WTC11 (cell line): Measurements from ENCODE around the gene SLC6A5. TPM values are rescaled to one million over a fixed set of nuclear protein-coding genes. Genes with fewer than 3 reads are reported as not detected.

Source experiments
- ATAC-seq: fragments of 200-7000 bp; cut with Tn5 transposase; 2 replicates; pipeline ENCODE4 v1.10.0; 2021; ENCODE audit warnings: mild to moderate bottlenecking, moderate library complexity
- CTCF ChIA-PET: fragments of 300-600 bp; sonication (Branson Sonifier 250); formaldehyde crosslinking; loops from one replicate; lab custom pipeline; 2021; ENCODE audit warnings: antibody characterized with exemption; lab: Charles Lee
- POLR2A ChIA-PET: fragments of 350-600 bp; sonication (Branson Sonifier 250); formaldehyde crosslinking; loops from one replicate; lab custom pipeline; 2021; ENCODE audit warnings: antibody characterized with exemption; lab: Charles Lee
- DNase-seq: peaks from one replicate; pipeline ENCODE4 v3.0.0; 2021; ENCODE audit warnings: low spot score
- H3K27ac Mint-ChIP-seq: 2 replicates; pipeline ENCODE4 v1.8.0; 2021; ENCODE audit warnings: mixed read lengths
- H3K27me3 Mint-ChIP-seq: 2 replicates; pipeline ENCODE4 v1.8.0; 2021; ENCODE audit warnings: low read depth, mild to moderate bottlenecking, moderate library complexity, mixed read lengths
- H3K36me3 Mint-ChIP-seq: 2 replicates; pipeline ENCODE4 v1.8.0; 2021; ENCODE audit warnings: mixed read lengths
- H3K4me1 Mint-ChIP-seq: 2 replicates; pipeline ENCODE4 v1.8.0; 2022; ENCODE audit warnings: mixed read lengths
- H3K4me3 Mint-ChIP-seq: 2 replicates; pipeline ENCODE4 v1.8.0; 2021; ENCODE audit warnings: mild to moderate bottlenecking, moderate library complexity, mixed read lengths
- H3K9me3 Mint-ChIP-seq: 2 replicates; pipeline ENCODE4 v1.8.0; 2021; ENCODE audit warnings: mixed read lengths
- ATF1 ChIP-seq: sonication (generic); formaldehyde crosslinking; IDR thresholded peaks from 2 replicates; pipeline ENCODE4 v1.8.1; 2023; ENCODE audit warnings: mild to moderate bottlenecking, moderate library complexity, missing genetic modification reagents
- ESRRA ChIP-seq: sonication (generic); formaldehyde crosslinking; IDR thresholded peaks from 2 replicates; pipeline ENCODE4 v1.8.1; 2022; ENCODE audit warnings: mild to moderate bottlenecking, missing genetic modification reagents, borderline replicate concordance
- FOXP1 ChIP-seq: sonication (generic); formaldehyde crosslinking; IDR thresholded peaks from 2 replicates; pipeline ENCODE4 v1.8.0; 2022; ENCODE audit warnings: missing genetic modification reagents, mild to moderate bottlenecking, moderate library complexity, borderline replicate concordance
- GRHL2 ChIP-seq: fragments of 250-450 bp; sonication (Bioruptor Pico); IDR thresholded peaks from 2 replicates; pipeline ENCODE4 v1.8.0; 2022; ENCODE audit warnings: mild to moderate bottlenecking, moderate library complexity; ENCODE audit not compliant: insufficient replicate concordance, severe bottlenecking
- HMGA2 ChIP-seq: fragments of 250-450 bp; sonication (Bioruptor Pico); IDR thresholded peaks from 2 replicates; pipeline ENCODE4 v1.4.0; 2021; ENCODE audit warnings: mild to moderate bottlenecking, moderate library complexity
- JAZF1 ChIP-seq: fragments of 250-450 bp; sonication (Bioruptor Pico); IDR thresholded peaks from 2 replicates; pipeline ENCODE4 v1.9.0; 2021; ENCODE audit warnings: moderate library complexity, mild to moderate bottlenecking, inconsistent platforms
- KAT7 ChIP-seq: sonication (generic); formaldehyde crosslinking; IDR thresholded peaks from 2 replicates; pipeline ENCODE4 v1.8.1; 2023; ENCODE audit warnings: missing genetic modification reagents, mild to moderate bottlenecking, borderline replicate concordance
- MXD4 ChIP-seq: fragments of 250-450 bp; sonication (Bioruptor Pico); IDR thresholded peaks from 2 replicates; pipeline ENCODE4 v1.8.0; 2021; ENCODE audit warnings: mild to moderate bottlenecking, moderate library complexity, borderline replicate concordance
- MYBL2 ChIP-seq: sonication (generic); formaldehyde crosslinking; IDR thresholded peaks from 2 replicates; pipeline ENCODE4 v1.8.1; 2023; ENCODE audit warnings: mild to moderate bottlenecking, moderate library complexity, missing genetic modification reagents
- RELA ChIP-seq: sonication (generic); formaldehyde crosslinking; IDR thresholded peaks from 2 replicates; pipeline ENCODE4 v1.8.1; 2022; ENCODE audit warnings: missing genetic modification reagents, mild to moderate bottlenecking, borderline replicate concordance
- SMAD4 ChIP-seq: sonication (generic); formaldehyde crosslinking; IDR thresholded peaks from 2 replicates; pipeline ENCODE4 v1.8.0; 2022; ENCODE audit warnings: mild to moderate bottlenecking, missing genetic modification reagents
- SOX15 ChIP-seq: fragments of 250-450 bp; sonication (Bioruptor Pico); IDR thresholded peaks from 2 replicates; pipeline ENCODE4 v1.9.0; 2021; ENCODE audit warnings: mild to moderate bottlenecking
- TCF7 ChIP-seq: sonication (generic); formaldehyde crosslinking; IDR thresholded peaks from 2 replicates; pipeline ENCODE4 v1.8.0; 2022; ENCODE audit warnings: mild to moderate bottlenecking, low read depth, missing genetic modification reagents, moderate library complexity
- TEAD1 ChIP-seq: sonication (generic); formaldehyde crosslinking; IDR thresholded peaks from 2 replicates; pipeline ENCODE4 v1.8.0; 2022; ENCODE audit warnings: mild to moderate bottlenecking, missing genetic modification reagents
- ZBTB21 ChIP-seq: sonication (generic); formaldehyde crosslinking; IDR thresholded peaks from 2 replicates; pipeline ENCODE4 v1.8.1; 2023; ENCODE audit warnings: mild to moderate bottlenecking, missing genetic modification reagents, borderline replicate concordance
- ZNF121 ChIP-seq: sonication (generic); formaldehyde crosslinking; IDR thresholded peaks from 2 replicates; pipeline ENCODE4 v1.8.0; 2023; ENCODE audit warnings: missing genetic modification reagents
- ZNF232 ChIP-seq: sonication (generic); formaldehyde crosslinking; IDR thresholded peaks from 2 replicates; pipeline ENCODE4 v1.8.0; 2022; ENCODE audit warnings: mild to moderate bottlenecking, missing genetic modification reagents
- total RNA-seq: library from RNA; stranded (reverse); gene quantifications from 3 replicates; pipeline ENCODE4 v1.2.3, GENCODE V29; 2021
- TF ChIP-seq, protein P1 (sequence below): sonication (generic); formaldehyde crosslinking; IDR thresholded peaks from 2 replicates; pipeline ENCODE4 v1.8.1; 2023; ENCODE audit warnings: mild to moderate bottlenecking, missing genetic modification reagents, borderline replicate concordance
- TF ChIP-seq, protein P2 (sequence below): sonication (generic); formaldehyde crosslinking; IDR thresholded peaks from 2 replicates; pipeline ENCODE4 v1.8.0; 2022; ENCODE audit warnings: missing genetic modification reagents
- TF ChIP-seq, protein P3 (sequence below): fragments of 250-450 bp; sonication (Bioruptor Pico); IDR thresholded peaks from 2 replicates; pipeline ENCODE4 v1.9.0; 2021; ENCODE audit warnings: mild to moderate bottlenecking
- TF ChIP-seq, protein P4 (sequence below): sonication (generic); formaldehyde crosslinking; IDR thresholded peaks from 2 replicates; pipeline ENCODE4 v1.8.1; 2022; ENCODE audit warnings: mild to moderate bottlenecking, missing genetic modification reagents, moderate library complexity, borderline replicate concordance

Gene SLC6A5
- total RNA-seq, 1 experiment from 2014 or later, result not detected

DNA sequence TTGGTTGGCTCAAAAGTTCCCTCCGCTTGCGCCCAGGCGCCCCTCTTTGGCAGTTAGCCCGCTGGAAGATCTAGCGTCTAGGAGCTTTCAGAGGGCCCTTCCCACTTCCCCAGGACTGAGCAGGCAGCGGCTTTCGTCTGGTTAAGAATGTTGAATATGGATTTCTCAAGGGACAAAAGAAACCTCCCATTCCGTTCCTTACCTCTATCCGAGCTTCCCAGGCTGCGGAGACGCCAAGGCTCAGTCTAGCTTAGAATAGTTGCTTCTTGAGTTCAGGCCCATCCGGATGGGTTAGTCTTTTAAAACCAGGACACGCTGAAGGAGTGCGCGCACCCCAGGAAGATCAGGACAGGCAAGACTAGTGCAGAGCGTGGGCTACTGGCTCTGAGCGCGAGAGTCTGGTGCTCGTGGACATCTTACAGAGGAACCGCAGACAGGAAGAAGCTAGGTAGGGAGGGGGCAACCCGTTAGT lies 71.6 kb downstream of the SLC6A5 start:
- TF ChIP-seq, protein P1, sequence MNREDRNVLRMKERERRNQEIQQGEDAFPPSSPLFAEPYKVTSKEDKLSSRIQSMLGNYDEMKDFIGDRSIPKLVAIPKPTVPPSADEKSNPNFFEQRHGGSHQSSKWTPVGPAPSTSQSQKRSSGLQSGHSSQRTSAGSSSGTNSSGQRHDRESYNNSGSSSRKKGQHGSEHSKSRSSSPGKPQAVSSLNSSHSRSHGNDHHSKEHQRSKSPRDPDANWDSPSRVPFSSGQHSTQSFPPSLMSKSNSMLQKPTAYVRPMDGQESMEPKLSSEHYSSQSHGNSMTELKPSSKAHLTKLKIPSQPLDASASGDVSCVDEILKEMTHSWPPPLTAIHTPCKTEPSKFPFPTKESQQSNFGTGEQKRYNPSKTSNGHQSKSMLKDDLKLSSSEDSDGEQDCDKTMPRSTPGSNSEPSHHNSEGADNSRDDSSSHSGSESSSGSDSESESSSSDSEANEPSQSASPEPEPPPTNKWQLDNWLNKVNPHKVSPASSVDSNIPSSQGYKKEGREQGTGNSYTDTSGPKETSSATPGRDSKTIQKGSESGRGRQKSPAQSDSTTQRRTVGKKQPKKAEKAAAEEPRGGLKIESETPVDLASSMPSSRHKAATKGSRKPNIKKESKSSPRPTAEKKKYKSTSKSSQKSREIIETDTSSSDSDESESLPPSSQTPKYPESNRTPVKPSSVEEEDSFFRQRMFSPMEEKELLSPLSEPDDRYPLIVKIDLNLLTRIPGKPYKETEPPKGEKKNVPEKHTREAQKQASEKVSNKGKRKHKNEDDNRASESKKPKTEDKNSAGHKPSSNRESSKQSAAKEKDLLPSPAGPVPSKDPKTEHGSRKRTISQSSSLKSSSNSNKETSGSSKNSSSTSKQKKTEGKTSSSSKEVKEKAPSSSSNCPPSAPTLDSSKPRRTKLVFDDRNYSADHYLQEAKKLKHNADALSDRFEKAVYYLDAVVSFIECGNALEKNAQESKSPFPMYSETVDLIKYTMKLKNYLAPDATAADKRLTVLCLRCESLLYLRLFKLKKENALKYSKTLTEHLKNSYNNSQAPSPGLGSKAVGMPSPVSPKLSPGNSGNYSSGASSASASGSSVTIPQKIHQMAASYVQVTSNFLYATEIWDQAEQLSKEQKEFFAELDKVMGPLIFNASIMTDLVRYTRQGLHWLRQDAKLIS (CRISPR knock-in tag), result no peak
- TF ChIP-seq RELA (CRISPR knock-in tag), result no peak
- TF ChIP-seq KAT7 (CRISPR knock-in tag), result no peak
- TF ChIP-seq ZNF121 (CRISPR knock-in tag), result peak; percentile 30; the same call in 1 of the 2 replicates
- no peak for TF ChIP-seq JAZF1 (CRISPR knock-in tag)
- TF ChIP-seq MXD4, result no peak
- no peak for TF ChIP-seq ESRRA (CRISPR knock-in tag)
- peaks cover 68% of the 10 kb centered on the region for H3K27me3 Mint-ChIP-seq
- ATAC-seq (peak; percentile 23), DNase-seq (peak; percentile 21)
- H3K9me3 Mint-ChIP-seq, result no peaks in the 10 kb centered on the region
- H3K4me1 Mint-ChIP-seq, result peaks cover 43% of the 10 kb centered on the region
- POLR2A ChIA-PET, result interaction anchor here (0.5 kb wide), 1 partner anchor 415 kb away, joined by 6 read pairs; no protein-coding TSS in a partner anchor
- peak overlapping the region; percentile 82 for H3K4me3 Mint-ChIP-seq
- CTCF ChIA-PET, result interaction anchor here (0.7 to 3.4 kb wide), 16 partner anchors 9 to 841 kb away, joined by 3 to 33 read pairs (median 4); no protein-coding TSS in a partner anchor
- H3K36me3 Mint-ChIP-seq, result no peaks in the 10 kb centered on the region
- no peak overlapping the region for H3K27ac Mint-ChIP-seq

DNA sequence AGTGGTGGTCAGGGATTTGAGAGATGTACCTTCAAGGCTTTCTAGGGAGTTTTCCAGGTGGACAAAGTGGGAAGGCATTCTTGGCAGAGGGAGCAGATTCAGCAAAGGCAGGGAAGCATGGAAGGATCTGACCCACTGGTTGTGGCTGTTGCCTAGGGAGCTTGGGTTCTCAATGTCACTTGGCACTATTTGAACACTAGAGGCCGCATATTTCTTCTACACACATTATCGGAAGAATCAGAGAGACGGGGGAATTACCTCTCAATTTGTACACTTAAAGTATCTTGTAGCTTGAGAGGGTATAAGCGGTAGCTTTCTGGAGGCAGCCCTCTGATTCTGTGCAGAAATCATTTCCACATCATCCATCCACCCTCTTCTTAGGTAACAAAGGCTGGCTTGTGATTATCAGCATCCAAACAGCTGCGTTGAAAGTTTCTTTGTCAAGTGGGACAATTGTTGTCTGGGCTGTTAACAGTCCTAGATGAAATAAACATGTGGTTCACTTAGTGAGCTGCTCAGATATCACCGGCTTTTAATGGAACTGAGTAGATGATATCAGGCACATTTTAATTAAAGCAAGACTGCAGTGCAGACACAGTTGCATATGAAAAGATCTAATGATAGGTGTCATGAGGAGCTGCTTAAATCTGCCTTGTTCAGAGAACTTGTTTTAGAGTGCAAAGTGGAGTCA lies 72.6 kb downstream of the SLC6A5 start:
- TF ChIP-seq, protein P2, sequence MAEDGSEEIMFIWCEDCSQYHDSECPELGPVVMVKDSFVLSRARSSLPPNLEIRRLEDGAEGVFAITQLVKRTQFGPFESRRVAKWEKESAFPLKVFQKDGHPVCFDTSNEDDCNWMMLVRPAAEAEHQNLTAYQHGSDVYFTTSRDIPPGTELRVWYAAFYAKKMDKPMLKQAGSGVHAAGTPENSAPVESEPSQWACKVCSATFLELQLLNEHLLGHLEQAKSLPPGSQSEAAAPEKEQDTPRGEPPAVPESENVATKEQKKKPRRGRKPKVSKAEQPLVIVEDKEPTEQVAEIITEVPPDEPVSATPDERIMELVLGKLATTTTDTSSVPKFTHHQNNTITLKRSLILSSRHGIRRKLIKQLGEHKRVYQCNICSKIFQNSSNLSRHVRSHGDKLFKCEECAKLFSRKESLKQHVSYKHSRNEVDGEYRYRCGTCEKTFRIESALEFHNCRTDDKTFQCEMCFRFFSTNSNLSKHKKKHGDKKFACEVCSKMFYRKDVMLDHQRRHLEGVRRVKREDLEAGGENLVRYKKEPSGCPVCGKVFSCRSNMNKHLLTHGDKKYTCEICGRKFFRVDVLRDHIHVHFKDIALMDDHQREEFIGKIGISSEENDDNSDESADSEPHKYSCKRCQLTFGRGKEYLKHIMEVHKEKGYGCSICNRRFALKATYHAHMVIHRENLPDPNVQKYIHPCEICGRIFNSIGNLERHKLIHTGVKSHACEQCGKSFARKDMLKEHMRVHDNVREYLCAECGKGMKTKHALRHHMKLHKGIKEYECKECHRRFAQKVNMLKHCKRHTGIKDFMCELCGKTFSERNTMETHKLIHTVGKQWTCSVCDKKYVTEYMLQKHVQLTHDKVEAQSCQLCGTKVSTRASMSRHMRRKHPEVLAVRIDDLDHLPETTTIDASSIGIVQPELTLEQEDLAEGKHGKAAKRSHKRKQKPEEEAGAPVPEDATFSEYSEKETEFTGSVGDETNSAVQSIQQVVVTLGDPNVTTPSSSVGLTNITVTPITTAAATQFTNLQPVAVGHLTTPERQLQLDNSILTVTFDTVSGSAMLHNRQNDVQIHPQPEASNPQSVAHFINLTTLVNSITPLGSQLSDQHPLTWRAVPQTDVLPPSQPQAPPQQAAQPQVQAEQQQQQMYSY (CRISPR knock-in tag), result no peak
- TF ChIP-seq ZNF232 (CRISPR knock-in tag) (no peak), FOXP1 (CRISPR knock-in tag) (no peak), ATF1 (CRISPR knock-in tag) (no peak), KAT7 (CRISPR knock-in tag) (no peak), SOX15 (no peak), MYBL2 (CRISPR knock-in tag) (no peak), TCF7 (CRISPR knock-in tag) (no peak), TEAD1 (CRISPR knock-in tag) (no peak), ZBTB21 (CRISPR knock-in tag) (no peak), ESRRA (CRISPR knock-in tag) (no peak), GRHL2 (no peak), SMAD4 (CRISPR knock-in tag) (no peak), HMGA2 (CRISPR knock-in tag) (no peak)
- TF ChIP-seq, protein P3, sequence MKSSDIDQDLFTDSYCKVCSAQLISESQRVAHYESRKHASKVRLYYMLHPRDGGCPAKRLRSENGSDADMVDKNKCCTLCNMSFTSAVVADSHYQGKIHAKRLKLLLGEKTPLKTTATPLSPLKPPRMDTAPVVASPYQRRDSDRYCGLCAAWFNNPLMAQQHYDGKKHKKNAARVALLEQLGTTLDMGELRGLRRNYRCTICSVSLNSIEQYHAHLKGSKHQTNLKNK, result no peak
- TF ChIP-seq, protein P4, sequence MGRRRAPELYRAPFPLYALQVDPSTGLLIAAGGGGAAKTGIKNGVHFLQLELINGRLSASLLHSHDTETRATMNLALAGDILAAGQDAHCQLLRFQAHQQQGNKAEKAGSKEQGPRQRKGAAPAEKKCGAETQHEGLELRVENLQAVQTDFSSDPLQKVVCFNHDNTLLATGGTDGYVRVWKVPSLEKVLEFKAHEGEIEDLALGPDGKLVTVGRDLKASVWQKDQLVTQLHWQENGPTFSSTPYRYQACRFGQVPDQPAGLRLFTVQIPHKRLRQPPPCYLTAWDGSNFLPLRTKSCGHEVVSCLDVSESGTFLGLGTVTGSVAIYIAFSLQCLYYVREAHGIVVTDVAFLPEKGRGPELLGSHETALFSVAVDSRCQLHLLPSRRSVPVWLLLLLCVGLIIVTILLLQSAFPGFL (CRISPR knock-in tag), result no peak
- Mint-ChIP-seq H3K27ac (no peak overlapping the region), H3K4me3 (peak overlapping the region; percentile 82)

More for the DNA sequence above, 72.6 kb downstream of the SLC6A5 start:
- peak; percentile 9; the same call in 1 of the 2 replicates for ATAC-seq
- POLR2A ChIA-PET, result no interaction called here
- Mint-ChIP-seq H3K27me3 (peaks cover 58% of the 10 kb centered on the region), H3K9me3 (no peaks in the 10 kb centered on the region), H3K36me3 (no peaks in the 10 kb centered on the region), H3K4me1 (peaks cover 43% of the 10 kb centered on the region)
- no peak for DNase-seq
- CTCF ChIA-PET, result interaction anchor here (0.5 to 3.4 kb wide), 17 partner anchors 10 to 840 kb away, joined by 3 to 33 read pairs (median 3); no protein-coding TSS in a partner anchor
